CD4-positive, alpha-beta T cell treated with Interleukin-21 for 1 hour (primary cell): ENCODE results near the gene UAP1L1.
"Not testable (repeated sequence)": the region's sequence is repeated elsewhere in the genome, so short reads cannot be mapped to it uniquely, and the experiment has no call there.

Source experiments
- DNase-seq: peaks from one replicate; pipeline ENCODE4 v3.0.0-alpha.2; 2020

The UAP1L1 gene, protein sequence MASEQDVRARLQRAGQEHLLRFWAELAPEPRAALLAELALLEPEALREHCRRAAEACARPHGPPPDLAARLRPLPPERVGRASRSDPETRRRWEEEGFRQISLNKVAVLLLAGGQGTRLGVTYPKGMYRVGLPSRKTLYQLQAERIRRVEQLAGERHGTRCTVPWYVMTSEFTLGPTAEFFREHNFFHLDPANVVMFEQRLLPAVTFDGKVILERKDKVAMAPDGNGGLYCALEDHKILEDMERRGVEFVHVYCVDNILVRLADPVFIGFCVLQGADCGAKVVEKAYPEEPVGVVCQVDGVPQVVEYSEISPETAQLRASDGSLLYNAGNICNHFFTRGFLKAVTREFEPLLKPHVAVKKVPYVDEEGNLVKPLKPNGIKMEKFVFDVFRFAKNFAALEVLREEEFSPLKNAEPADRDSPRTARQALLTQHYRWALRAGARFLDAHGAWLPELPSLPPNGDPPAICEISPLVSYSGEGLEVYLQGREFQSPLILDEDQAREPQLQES

DNA sequence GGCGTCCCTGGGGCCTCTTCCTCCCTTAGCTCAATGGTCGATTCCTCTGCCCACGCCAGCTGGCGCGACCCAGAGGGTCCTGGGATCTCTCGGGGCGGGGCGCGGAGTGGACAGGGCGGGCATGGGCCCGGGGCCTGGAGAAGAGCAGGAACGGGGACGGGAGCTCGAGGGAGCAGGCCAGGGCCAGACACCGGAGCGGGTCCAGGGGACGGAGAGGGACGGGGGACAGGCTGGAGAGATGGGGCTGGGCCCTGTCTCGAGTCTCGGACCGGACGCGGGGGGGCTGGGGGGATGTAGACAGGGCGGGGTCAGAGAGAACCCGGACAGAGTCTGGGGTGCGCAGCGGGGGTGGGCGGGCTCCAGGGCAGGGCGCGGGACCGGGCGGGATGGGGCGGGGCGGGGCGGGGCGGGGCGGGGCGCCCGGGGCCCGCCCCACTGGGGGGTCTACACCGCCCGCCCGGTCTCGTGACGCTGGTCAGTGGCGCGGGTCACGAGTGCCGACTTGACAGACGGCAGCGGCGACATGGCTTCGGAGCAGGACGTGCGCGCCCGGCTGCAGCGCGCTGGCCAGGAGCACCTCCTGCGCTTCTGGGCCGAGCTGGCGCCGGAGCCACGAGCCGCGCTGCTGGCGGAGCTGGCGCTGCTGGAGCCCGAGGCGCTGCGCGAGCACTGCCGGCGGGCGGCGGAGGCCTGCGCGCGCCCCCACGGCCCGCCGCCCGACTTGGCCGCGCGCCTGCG, at the start of gene UAP1L1:
TSS of gene UAP1L1 (plus strand) at position 508 of the 738 bp plus-strand sequence. CDS start at position 524, 16 bp downstream.
- DNase-seq: peak; percentile 69

DNA sequence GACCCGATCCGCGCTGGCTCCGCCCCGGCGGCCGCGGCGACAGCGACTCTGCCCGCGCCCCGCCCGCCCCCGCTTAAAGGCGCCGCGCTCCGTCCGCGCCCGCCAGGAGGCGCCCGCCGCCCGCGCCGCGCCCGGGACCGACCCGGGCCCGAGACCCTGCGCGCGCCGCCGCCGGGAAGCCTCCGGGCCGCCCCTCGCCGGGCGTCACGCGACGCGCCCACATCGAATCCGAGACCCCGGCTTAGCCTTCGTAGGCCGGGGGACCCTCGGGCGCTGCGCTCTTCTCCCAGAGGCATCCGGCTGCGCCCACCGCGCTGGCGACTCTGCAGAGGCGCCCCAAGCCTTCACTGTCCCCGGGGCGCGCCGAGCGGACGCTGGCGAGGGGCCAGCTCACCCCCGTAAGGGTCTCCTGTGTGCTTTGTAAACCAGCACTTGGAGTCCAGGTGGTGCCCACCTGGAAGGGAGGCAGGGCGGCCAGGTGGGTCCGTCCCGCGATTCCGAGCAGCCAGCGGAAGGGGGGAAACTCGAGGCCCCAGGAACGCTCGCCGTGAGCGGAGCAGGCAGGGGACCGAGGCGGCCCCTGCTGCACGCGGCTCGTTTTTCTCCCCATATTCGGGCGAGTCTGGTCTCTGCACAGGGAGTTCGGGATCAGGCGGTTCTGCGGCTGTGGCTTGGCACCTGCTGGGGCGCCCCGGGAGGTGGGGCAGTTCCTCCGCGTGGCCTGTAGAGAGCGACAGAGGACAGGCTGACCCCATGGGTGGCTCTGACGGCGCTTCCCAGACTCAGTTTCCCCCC, 48.9 kb upstream of the UAP1L1 start:
- peak; percentile 76 for DNase-seq

DNA sequence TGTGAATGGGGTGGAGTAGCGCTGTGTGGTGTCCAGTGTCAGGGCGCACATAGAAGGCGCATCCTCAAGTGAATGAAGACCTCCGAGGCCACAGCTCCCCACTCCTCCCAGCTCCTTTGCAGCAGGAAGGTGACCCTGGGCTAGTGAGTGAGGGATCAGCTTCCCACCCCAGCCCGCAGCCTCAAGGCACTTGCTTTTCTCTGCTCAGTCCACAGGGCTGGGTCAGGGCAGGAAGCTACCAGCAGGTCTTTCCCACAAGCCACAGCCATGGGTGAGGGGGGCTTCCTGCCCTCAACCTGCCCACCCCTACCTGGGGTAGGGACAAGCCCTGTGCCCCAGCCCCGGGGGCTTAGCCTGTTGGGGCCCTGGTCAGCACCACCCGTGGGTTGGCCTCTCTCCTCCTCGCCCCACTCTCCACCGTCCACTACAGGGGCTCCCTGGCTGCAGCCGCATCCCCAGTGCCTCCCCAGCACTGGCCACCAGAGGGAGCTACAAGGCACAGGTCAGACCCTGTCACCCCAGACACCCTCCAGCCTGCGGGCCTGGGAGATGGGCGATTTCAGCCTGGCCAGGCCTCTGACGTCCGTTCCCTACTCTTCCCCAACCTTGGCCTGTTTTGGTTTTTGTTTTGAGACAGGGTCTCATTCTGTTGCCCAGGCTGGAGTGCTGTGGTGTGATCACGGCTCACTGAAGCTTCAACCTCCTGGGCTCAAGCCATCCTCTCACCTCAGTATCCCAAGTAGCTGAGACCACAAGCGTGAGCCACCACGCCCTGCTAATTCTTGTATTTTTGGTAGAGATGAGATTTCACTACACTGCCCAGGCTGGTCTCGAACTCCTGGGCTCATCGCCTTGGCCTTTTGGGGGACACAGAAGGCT, 48.0 kb upstream of the UAP1L1 start:
- peak; percentile 70 for DNase-seq

DNA sequence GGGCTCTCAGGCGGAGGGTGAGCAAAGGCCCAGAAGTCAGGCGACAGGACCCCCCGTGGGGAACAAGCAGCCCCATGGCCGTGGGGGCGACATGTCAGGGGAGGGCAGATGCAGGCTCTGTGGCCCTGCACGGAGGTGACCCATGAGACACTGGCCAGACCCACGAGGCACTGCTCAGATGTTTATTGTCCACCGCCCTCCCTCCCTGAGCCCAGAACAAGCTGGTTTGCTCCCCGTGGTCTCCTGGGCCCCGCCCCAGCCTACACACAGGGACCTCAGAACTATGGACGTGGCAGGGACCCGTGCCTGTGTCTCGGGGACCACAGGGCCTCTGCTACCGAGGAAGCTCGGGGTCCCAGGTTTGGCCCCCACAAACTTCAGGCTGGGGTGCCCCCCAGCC, 47.3 kb upstream of the UAP1L1 start:
- no peak for DNase-seq

DNA sequence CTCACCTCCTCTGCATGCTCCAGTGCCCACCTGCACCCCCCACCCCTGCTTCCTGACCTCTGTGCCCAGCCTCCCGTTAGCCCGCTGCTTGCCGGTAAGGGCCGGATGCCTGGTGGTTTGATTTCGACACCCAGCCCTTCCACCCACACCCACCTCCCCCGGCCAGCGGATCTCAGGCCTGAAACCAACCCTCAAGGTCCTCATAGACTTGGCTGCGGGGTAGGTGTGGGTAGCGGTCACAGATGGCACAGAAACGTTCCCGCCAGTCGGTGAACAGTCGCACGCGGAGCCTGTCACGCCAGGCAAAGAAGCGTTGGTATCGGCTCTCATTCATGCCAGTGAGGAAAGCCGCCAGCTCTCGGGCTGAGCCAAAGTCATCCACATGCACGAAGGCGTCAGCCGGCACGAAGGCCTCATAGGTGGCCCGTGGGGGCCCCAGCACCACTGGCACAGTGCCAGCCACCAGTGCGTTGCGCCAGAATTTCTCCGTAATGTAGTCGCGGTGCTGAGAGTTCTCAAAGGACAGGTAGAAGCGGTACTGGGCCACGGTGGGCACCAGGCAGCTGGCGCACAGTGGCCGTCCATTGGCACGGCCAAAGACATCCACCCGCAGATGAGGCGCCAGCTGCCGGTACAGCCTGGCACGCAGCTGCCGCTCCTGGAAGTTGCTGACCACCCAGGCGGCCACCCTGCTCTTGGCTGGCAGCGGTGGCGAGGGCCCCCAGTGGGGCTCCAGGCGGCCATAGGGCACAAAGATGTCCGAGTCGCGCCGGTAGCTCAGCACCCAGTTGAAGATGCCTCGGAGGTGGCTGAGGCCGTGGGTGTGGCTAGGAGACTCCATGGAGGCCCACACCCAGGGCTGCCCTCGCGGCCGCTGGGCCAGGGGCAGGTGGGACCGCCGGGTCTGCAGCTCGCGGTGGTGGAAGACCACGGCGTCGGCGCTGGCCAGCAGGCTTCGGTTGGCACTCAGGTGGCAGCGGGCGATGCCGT, 46.5 kb upstream of the UAP1L1 start:
- DNase-seq: peak; percentile 60

DNA sequence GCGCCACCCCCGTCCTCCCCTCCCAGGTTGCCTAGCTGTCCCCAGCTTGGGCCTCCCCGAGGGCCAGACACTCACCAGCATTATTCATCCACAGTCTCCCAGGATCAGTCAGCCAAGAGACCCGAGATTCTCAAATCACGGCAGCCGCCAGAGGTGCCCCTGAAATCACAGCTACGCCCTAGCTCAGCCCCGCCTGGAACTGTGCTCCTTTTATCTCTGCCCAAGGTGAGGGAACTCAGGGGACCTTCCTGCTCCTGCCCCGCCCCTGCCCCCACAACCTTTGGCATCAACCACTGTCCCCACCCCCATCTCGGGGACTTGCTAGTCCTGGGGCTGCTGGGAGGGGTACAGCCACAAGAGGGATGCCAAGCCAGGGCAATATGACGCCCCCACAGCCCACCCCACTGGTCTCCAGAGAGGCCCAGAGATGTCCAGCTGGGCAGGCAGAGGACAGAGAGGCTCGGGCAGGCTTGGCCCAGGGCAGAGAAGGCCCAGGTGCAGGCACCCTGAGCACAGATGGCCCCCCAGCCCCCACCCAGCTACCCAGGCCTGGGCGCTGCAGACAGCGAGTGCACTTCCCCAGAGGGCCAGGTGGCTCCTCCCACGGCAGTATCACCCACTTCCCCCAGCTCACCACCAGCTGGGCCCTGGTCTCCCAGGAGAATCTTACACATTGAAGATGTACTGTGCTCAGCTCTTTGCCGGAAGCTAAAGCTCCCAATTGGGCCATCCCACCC, 45.2 kb upstream of the UAP1L1 start, which contains the start of gene FUT7:
TSS of gene FUT7 (minus strand) at position 185 of the 737 bp plus-strand sequence. CDS start at position 88, 97 bp downstream.
- DNase-seq: peak; percentile 56

DNA sequence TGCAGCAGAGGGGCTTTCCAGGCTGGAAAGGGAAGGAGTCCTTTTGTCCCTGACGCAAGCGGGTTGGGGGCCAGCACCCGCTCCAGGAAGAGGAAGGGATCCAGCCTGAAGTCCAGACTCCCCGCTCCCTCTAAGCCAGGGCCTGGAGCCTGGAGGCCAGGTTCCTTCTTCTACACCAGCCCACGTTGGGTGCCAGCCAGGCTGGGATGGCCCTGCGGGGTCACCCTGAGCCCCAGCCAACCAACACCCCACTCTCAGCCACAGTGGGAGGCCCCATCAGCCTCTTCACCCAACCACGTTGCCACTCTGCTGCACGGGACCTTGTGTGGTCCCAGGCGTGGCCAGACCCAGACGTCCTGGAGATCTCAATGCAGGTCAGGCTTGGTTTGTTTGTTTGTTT, 44.5 kb upstream of the UAP1L1 start:
- peak; percentile 40 for DNase-seq

DNA sequence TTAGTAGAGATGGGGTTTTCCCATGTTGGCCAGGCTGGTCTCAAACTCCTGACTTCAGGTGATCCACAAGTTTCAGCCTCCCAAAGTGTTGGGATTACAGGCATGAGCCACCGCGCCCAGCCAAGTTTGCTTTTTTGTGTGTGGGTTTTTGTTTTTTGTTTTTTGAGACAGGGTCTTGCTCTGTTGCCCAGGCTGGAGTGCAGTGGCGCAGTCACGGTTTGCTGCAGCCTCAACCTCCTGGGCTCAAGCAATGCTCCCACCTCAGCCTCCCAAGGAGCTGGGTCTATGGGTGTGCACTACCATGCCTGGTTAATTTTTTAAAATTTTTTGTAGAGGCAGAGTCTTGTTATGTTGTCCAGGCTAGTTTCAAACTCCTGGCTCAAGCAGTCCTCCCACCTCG, 43.8 kb upstream of the UAP1L1 start:
- not testable (repeated sequence) for DNase-seq

DNA sequence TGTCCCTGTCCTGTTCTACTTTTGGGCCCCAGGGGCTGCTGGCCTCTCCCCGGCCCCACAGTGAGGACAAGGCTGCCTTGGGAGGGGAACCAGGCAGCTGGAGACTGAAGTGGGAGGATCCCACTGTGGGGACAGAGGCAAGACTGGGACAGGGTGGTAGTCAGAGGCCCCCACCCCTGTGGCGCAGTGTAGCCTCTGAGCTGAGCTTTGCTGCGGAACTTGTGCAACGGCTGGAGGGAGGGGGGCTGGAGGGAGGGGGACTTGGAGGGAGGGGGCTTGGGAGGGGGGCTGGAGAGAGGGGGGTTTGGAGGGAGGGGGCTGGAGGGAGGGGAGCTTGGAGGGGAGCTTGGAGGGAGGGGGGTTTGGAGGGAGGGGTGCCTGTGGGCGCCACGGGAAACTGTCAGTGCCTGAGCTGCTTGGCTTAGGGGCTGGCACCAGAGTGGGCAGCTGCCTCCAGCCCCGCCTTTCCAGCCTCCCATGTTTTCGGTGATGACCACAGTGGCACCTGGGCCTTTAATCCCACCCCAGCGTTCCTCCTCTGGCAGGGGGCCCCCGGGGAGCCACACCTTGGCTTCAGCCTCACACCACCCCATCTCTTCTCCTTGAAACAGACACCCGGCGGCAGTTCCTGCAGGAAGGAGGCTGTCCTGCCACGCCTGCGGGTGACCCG, 43.1 kb upstream of the UAP1L1 start:
- DNase-seq: no peak

DNA sequence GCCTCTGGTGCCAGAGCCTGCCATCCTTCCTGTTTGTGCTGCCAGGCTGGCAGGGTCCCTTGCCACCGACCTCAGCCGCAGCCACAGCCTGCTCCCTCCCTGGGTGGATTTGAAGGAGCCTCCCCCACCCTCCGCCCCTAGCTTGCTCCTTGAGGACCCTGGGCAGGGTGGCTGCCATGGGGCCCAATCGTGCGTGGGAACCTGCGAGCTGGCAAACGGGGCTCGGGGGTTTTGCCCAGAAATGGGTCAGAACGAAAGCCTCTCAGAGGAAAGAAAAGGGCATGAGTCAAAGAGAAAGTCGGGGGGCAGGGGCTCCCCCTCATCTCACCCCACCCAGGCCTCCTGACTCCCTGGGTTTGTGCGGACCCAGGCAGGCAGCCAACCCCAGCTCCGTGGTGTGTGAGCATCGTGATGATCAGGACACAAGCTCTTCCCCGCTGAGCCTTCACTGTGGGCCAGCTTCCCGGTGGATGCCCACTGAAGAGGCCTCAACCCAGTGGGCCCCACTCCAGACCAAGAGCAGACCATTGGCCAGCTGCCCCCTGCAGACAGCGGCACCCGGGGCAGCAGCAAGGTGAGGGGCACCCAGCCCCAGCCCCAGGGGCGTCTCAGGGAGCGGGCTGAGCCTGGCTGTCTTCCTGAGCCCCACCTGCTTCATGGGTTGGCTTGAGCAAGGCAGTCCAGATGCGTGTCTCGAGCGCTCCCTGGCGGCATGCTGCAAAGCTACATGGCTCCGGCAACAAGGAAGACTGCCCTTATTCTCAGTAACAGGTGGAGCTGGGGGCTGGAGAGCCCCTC, 42.4 kb upstream of the UAP1L1 start:
- DNase-seq: peak; percentile 88

DNA sequence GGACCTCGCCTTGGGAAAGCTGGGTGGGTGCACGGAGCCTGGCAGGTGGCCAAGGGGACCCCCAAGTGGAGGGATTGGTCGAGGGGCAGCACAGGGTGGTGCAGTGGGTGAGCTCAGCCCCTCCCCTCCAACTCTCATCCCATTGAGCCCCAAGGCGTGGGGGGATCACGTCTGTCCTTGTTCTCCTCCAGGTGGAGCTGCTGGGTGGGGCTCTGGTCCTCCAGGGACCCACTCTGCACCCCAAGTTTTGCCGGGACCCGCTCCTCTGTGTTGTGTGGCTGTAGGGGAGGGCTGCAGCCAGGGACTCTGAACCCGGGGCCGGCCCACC, 41.8 kb upstream of the UAP1L1 start:
- no peak for DNase-seq

DNA sequence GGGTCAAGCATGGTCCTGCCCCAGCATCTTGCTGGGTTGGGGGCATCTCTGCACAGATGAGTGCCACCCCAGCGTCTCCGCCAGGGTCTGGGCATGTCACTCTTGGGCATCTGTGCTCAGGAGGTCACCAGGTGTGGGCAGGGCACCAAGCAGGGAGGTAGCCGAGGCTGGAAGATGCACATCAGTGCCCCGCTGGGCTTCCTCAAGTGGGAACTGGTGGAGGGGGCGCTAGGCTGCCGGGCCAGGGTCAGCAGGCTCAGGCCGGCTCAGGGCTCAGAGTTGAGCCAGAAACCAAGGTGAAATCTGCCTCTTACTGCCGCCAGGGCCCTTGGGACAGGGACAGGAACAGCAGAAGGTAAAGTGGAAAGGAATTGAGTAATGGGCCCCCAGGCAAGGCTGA, 41.4 kb upstream of the UAP1L1 start:
- DNase-seq: no peak

DNA sequence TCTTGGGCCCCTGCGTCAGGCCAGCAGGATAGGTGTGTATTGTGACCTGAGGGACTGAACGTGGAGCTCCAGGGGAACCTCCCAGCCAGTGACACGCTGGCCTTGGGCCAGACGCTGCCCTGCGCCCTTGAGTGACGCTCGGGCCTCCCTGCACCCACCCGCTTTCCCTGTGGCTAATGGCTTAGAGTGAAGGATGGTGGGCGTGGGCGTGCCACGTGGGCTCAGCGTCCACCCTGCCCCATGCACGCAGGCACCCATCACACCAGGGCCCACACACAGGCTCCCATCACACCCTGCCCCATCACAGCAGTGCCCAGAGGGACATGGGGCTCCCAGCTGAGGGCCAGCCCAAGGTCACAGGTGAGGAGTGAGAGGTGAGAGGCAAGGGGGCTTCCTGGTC, 40.3 kb upstream of the UAP1L1 start:
- no peak for DNase-seq

DNA sequence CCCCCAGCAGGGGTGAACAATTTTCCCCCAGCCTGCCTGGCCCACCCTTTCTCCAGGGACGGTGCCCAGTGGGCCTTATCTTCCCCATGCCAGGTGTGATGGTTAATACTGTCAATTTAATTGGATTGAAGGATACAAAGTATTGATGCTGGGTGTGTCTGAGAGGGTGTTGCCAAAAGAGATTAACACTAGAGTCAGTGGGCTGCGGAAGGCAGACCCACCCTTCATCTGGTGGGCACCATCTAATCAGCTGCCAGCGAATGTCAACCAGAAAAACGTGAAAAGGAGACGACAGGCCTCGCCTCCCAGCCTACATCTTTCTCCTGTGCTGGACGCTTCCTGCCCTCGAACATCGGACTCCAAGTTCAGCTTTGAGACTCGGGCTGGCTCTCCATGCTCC, 39.8 kb upstream of the UAP1L1 start:
- DNase-seq: no peak

DNA sequence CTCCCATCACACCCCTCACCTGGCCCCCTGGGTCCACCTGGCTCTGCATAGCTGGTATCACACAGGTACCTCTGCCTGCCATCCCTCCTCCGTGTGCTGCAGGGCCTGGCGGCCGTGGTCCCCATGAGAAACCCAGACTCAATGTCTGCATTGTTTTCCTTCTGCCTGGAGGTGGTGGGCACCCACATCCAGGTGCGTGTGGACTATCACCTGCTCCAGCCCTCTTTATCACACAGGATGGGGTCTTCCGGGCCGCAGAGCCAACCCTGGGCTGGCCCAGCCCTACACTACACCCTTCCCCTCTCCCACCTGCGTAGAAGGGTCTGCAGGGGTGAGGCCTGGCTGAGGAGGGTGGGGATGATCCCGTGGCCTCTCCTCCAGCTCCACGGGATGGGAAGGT, 38.4 kb upstream of the UAP1L1 start:
- DNase-seq: no peak

DNA sequence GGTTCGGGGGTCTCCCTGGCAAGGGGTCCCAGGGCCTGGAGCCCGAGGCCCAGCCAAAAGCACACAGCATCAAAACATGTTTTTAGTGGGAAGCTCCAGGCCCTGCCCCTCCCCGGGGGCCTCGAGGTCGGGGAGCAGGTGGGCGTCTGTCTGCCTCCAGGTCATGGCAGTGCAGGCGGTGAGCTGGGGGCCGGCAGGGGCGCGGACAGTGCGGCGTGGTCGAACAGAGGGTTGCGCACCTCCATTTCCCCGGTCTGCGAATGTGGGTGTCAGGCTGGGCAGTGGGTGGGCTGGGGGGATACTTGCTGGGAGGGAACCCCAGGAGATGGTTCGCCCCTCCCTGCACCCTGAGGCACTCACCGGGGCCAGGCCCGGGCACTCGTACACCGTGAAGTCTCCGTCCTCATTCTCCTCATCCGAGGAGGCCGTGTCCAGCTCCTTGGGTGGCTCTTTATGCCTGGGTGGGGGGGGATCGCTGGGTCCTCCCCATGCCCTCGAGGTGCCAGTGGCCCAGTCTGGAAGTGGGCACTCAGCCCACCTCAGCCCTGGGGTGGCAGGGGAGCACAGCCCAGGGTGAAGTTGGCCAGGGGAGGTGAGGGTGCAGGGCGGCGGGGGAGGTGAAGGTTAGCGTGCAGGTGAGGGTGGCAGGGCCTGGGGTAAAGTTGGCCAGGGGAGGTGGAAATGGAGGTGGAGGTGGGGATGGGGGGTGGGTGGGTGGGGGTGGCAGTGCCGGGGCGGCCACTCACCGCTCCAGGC, 37.5 kb upstream of the UAP1L1 start:
- no peak for DNase-seq

DNA sequence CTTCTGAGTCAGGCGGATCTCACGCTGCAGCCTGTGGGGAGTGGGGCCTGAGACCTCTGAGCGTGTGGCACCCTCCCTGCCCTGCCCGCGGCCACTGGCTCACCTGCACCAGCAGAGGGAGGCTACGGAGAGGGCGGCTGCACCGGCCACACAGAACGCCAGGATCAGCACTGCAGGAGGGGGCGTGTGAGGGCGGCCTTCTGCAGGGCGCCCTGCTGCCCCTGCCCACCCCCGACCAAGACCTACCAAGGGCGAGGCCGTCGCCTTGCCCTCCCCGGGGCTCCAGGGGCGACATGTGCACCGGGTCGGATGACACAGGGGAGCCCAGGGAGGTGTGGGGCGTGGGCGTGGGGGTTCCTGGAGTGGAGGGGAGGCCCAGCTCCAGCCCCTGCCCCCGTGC, 36.7 kb upstream of the UAP1L1 start:
- no peak for DNase-seq

DNA sequence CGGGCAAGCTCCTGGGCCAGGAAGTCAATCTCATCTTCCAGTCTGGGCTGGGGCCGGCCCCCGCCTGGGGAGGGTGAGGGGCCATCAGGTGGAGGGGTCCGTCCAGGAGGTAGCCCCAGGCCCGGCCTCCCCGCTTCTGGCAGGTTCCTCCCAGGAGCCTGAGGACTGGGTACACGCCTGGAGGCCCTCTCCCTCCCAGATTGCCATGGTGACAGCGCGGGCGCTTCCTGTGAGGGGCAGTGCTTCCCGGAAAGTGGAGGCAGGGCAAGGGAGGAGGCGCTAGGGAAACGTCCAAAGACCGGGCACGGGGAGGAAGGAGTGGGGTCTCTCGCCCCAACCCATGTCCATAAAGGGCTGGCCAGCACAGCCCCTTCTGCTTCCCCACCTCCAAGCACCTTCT, 36.2 kb upstream of the UAP1L1 start:
- DNase-seq: no peak
